Stimulated activated CD8-positive, alpha-beta memory T cell treated with anti-CD3 and anti-CD28 coated beads, Interleukin-15, amount 100 ng/mL, for 4 hours (primary cell): ENCODE data around the gene PPM1N.
"Not testable (repeated sequence)": the region's sequence is repeated elsewhere in the genome, so short reads cannot be mapped to it uniquely, and the experiment has no call there.

ENCODE experiments used
- DNase-seq, 2 donors: peaks; one replicate each; pipeline ENCODE4 v3.0.0-alpha.2; 2020; ENCODE audit warnings: low read depth in 2 of 2

PPM1N gene

DNA sequence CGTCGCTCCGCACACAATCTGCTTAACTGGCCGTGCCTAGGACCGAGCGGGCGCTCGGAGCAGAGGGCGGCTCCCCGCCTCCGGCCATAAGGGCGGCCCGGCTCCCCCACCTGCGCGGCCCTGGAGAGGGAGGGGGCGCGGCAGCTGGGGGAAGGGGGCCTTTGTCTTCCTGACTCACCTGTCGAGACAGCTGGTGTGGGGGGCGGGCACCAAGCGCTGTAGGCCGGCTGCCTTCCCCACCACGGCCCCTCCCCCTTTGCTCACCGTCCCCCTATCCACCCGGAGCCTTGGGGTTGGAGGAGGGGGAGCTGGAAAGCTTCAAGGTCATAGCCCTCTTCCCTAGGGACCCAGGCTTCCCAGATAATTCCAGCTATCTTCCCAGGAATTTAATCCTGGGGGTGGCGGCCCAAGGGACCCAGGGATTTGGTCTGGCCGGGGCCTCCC is 10.2 kb downstream of the PPM1N start:
- DNase-seq: peak in 1 of 2 donors; percentile 32

DNA sequence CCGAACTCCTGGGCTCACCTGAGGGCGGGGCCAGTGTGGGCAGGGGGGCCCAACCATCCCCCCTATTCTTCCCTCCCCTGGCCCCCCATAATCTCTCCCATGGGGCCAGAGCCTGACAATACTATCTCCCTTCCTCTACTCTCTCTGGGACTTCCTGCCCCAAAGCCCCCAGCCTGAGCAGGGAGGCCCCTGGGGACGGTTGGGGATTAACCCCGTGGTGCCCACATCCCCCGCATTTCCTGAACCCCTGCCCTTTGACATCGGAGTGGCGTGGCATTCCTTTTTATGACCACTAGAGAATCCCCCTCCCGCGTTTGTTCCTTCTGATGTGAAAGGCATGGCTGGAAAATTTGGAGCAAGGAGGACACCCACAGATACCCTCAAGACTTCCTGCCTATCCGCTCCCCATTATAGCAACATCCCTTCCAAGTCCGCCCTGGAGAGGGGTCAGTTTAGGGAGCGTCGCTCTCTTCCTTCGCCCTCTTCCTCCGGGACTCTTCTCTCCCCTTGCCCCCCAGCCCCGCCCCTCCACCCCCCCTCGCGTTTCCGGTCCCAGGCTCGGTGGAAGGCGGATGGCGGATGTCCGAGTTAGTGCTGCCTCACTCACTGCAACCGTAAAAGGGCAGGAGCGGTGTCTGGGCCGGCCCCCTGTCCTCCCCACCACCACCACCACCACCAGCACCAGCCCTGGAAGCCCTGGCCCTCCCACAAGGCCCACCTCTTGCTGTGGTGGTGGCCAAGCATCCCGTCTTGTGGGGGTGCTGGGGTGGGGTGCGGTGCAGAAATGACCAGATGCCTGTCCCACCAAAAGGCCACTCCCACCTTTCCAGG is 10.8 kb downstream of the PPM1N start:
- no peak for DNase-seq

DNA sequence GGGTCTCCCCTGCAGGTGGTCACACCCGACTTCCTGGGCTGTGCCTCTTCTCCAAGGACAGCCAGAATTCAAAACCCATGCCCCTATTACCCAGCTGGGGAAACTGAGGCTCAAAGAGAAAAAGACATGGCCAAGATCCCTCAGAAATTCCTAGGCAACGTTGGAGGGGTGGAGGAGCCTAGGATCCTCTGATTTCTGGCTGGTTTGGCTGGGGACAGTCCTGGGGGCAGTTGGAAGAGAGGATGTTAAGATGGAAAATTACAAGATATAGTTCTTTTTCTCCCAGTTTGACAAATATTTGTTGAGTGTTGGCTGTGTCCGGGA is 11.4 kb downstream of the PPM1N start:
- DNase-seq: no peak

DNA sequence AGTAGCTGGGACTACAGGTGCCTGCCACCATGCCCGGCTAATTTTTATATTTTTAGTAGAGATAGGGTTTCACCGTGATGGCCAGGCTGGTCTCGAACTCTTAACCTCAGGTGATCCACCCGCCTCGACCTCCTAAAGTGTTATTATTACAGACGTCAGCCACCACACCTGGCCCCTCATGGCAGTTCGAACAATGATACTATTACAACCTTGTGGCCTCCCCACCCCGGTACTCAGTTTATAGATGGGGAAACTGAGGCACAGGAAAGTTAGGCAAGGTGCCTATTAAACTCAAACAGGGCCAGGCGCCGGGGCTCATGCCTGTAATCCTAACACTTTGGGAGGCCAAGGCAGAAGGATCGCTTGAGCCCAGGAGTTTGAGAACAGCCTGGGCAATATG is 12.1 kb downstream of the PPM1N start:
- DNase-seq: not testable (repeated sequence)

DNA sequence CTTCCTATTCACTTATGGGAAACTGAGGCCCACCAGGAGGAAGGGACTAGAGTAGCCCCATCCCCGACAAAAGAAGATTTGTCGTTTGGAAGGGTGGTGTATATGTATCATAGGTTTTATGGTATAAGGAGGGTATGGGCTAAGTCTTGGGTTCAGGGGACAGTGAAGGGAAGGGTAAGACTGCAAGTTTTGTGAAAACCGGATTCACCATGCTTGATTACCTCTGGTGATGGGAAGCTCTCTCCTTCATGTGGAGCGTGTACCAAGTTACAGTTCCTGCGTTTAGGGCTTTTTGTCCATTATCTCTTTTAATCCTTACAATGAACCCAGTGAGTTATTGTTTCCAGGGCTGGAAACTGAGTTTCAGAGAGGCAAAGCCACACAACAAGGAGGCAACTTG is 12.8 kb downstream of the PPM1N start:
- DNase-seq: no peak

DNA sequence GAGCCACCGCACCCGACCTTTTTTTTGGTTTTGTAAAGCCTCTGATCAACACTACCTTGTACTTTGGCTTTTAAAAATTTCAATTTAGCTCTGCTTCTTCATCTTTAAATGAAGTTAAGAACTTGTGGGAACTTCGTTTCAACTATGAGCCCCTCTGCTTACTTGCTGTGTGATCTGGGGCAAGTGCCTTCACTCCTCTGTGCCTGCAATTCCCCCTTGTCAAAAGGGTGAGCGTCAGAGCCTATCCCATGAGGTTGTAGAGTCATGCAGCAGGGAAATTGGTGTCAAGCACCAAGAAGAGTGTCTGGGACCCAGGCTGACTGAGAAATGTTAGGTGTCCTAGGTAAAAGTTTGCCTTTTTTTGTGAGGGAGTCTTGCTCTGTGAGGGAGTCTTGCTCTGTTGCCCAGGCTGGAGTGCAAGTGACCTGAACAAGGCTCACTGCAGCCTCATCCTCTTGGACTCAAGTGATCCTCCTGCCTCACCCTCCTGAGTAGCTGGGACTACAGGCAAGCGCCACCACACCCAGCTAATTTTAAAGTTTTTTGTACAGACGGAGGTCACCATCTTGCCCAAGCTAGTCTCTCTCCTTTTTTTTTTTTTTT is 14.7 kb downstream of the PPM1N start:
- DNase-seq: no peak

DNA sequence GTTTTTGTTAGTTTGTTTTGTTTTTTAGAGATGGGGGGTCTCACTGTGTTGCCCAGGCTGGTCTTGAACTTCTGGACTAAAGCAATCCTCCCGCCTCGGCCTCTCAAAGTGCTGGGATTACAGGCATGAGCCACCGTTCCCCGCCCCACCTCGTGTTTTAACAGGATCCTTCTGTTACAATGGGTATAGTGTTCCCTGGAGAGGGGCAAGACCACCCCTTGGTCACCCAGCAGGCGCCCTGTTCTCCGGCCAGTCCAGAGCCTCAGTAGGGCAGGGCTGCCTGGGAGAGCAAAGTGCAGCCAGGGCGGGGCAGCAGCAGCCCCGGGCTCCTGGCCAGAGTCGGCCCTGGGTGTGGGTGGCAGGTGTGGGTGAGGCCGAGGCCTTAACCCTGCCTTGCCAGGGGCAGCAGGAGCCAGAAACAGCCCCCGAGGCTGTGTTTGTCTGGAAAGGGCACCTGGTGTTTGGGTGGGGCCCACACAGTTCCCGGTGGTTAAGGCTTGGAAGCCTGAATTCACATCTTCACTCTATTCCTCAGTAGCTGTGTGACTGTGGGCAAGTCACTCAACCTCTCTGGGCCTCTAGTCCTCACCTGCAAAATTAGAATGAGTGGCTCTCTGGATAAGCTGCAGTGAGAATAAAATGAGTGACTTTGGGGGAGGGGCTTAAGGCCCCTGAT is 16.3 kb downstream of the PPM1N start:
- DNase-seq: no peak

DNA sequence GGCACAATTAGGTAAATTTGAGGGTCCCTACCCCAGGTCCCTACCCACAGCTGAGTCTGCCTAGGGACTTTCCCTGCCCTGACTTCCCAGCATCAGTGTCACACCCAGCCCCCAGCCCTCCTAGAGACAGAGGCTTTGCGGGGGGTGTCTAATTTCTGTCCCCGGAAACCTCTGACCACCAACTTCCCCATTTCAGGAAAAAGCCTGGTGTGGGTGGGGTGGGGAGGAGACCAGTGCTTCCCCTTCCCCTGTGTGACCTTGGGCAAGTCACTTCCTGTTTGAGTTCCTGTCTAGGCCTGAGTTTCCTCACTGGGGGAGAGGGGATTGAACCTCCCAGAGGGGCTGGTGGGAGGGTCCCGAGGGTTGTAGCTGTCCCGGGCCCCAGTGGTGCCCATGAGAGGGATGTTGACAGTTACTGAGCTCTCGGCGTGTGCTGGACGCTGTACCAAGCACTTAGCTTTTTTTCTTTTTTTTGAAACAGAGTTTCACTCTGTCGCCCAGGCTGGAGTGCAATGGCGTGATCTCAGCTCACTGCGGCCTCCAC is 16.9 kb downstream of the PPM1N start:
- no peak for DNase-seq

DNA sequence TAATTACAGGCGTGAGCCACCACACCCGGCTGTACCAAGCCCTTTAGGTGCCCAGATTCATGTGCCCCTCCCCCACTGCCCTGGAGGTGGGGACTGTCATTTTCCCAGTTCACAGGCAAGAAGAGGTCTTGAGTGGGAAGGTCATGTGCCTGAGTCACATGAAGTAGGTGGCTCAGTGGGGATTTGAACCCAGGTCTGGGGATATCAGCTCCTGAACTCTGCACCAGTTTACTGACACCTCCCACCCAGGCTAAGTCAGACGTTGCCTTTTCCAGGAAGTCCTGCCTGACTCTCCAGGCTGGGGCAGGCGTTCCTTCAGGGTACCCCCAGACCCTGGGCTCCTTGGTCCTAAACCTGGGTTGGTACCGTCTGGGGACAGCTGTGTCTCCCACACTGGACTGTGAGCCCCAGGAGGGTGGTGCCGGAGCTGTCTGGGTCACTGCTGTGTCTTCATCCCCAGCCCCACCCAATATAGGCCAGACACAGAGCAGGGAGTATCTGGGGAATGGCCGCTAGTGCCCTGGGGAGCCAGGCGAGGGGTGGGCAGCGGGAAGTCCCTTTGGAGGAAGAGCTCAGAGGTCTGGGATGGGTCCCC is 17.7 kb downstream of the PPM1N start:
- no peak for DNase-seq

DNA sequence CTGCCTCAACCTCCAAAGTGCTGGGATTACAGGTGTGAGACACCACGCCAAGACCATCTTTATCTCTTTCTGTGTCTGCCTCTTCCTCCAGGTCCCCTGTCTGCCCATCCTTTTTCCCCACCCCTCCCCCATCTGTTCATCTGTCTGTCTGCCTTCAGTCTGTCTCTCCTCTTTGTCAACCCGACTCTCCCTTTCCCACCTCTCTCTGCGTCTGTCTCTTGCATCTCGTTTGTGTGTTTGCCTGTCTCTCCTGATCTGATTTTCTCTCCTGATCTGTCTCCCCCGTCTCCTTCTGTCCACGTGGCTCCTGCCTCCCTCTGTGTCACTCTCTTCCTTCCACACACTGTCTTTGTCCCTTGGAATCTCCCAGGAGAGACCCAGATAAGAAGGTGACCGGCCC is 19.0 kb downstream of the PPM1N start:
- no peak for DNase-seq

DNA sequence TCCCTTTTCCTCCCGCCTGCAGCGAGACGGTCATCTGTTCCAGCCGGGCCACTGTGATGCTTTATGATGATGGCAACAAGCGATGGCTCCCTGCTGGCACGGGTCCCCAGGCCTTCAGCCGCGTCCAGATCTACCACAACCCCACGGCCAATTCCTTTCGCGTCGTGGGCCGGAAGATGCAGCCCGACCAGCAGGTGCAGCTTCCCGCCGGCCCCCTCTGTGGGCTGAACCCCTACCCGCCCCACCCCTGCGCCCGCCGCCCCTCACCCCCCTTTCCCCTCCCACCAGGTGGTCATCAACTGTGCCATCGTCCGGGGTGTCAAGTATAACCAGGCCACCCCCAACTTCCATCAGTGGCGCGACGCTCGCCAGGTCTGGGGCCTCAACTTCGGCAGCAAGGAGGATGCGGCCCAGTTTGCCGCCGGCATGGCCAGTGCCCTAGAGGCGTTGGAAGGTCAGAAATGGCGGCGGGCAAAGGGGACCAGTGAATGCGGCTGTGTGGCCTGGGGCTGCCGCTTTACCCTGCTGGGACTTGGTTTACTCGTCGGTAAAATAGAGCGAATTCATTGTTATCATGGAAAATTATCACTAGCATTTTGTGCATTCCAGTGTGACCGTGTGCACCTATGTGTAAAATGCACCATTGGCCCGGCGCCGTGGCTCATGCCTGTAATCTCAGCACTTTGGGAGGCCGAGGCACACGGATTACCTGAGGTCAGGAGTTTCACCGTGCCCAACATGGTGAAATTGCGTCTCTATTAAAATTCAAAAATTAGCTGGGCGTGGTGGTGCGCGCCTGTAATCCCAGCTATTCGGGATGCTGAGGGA is 19.6 kb downstream of the PPM1N start:
- no peak for DNase-seq

DNA sequence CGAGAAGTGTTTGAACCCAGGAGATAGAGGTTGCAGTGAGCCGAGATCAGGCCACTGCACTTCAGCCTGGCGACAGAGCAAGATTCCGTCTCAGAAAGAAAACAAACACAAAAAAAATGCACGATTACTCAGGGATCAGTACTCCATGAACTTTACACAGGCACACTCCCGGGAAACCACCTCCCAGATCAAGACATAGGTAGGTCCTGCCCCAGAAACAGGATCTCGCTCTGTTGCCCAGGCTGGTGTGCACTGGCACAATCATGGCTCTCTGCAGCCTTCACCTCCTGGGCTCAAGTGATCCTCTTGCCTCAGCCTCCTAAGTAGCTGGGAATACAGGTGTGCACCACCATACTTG is 20.2 kb downstream of the PPM1N start:
- no peak for DNase-seq

DNA sequence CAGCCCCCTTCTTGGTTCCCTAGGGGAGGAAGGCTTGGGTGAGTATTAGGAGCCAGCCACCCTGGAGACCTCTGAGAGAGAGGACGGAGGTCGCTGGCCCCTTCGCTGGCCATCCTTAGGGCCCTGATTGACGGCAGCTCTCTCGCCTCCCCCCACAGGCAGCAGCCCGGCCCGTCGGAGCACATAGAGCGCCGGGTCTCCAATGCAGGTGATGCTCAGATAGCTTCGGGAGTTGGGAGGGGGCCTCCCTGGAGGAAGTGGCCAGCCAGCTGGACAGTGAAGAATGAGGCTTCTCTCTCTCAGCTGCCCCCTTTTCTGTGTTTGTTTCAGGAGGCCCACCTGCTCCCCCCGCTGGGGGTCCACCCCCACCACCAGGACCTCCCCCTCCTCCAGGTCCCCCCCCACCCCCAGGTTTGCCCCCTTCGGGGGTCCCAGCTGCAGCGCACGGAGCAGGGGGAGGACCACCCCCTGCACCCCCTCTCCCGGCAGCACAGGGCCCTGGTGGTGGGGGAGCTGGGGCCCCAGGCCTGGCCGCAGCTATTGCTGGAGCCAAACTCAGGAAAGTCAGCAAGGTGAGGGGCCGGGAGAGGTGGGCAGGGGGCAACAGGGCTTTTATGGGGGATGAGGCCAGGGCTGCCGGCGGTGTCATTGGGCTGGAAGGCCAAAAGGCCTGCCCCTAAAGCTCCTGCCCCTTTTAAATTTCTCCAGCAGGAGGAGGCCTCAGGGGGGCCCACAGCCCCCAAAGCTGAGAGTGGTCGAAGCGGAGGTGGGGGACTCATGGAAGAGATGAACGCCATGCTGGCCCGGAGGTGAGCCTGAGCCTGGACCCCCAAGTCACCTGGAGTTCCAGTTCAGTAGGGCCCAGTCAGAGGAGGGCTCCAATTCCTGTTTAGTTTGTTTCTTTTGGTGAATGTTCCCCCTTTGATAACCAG is 24.0 kb downstream of the PPM1N start:
- DNase-seq: no peak

DNA sequence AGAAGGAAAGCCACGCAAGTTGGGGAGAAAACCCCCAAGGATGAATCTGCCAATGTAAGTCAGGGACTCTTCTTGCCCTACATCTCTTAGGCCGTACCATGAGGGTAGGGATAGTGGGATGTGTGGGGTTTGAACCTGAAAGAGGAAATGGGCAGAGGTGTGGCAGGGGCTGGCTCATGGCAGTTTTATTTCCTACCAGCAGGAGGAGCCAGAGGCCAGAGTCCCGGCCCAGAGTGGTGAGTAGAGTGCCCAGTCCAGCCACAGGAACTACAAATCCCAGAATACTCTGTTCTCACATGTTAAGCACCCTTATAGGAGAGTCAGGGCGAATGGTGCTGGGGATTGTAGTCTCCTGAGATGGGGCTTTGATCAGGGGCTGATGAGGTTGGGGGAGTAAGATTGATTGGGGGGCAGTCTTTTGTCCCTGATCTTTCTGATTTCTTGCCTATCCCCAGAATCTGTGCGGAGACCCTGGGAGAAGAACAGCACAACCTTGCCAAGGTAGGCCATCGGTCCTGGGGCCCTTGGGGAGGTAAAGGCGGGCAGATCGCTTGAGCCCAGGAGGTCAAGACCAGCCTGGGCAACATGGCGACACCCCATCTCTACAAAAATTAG is 25.5 kb downstream of the PPM1N start:
- peak; percentile 42 to 43 for DNase-seq

DNA sequence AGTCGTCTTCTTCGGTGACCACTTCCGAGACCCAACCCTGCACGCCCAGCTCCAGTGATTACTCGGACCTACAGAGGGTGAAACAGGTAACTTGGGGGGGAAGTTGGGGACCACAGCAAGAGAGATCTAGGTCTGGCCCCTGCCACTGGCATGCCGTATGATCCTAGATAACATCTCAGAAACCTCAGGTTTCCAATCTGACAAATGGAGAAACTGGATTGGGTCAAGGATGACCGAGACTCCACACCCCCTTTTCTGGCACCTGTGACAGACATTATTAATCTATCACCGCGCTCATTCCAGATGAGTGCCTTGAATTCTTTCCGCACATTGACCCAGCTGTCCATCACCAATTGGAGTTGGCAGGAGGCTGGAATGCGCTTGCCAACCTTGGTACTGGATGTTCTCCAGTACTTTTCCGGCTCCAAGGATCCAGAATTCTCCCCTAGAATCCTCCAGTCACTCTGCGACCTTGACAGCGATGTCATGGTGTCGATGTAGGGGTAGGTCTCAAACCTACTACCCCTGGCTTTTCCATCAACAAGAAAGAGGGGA is 26.4 kb downstream of the PPM1N start:
- DNase-seq: no peak

DNA sequence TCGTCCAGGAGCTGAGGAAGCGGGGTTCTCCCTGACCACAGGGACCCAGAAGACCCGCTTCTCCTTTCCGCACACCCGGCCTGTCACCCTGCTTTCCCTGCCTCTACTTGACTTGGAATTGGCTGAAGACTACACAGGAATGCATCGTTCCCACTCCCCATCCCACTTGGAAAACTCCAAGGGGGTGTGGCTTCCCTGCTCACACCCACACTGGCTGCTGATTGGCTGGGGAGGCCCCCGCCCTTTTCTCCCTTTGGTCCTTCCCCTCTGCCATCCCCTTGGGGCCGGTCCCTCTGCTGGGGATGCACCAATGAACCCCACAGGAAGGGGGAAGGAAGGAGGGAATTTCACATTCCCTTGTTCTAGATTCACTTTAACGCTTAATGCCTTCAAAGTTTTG is 27.9 kb downstream of the PPM1N start:
- DNase-seq: no peak

DNA sequence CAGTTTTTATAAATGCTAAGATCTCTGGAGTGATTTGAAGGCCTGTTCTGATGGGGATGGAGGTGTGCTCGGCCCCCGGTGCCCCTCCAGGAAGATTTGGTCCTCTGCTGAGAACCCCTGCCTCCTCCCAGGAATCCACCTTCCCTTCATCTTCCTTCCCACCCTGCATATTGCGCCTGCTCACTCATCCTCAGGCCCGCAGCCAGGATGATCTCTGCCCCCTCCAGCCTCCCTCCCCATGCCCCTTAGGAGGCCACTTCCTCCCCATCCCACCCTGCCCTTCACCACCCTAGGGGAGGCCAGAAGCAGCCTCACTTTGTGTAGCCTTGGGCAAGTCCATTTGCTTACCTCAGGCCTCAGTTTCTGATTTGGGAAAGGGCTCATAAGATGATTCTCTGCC is 28.7 kb downstream of the PPM1N start:
- DNase-seq: no peak

DNA sequence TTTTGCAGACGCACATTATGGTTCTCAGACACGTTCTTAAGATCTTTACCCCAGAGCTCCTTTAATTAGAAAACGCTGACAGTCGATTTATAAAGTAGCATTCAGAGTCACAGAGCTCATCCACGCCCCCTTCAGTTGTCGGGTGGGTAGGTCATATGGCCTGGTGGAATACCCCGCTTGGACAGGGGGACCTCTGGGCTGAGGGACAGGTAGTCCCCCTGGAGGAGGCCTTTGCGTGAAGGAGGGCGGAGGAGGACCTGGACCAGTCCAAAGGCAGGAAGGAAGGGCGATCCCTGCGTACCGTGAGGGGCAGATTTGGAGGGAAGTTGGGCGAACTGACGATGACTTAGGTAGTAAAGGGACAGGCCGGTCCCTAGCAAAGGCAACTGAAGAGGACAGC is 29.5 kb downstream of the PPM1N start:
- no peak for DNase-seq

DNA sequence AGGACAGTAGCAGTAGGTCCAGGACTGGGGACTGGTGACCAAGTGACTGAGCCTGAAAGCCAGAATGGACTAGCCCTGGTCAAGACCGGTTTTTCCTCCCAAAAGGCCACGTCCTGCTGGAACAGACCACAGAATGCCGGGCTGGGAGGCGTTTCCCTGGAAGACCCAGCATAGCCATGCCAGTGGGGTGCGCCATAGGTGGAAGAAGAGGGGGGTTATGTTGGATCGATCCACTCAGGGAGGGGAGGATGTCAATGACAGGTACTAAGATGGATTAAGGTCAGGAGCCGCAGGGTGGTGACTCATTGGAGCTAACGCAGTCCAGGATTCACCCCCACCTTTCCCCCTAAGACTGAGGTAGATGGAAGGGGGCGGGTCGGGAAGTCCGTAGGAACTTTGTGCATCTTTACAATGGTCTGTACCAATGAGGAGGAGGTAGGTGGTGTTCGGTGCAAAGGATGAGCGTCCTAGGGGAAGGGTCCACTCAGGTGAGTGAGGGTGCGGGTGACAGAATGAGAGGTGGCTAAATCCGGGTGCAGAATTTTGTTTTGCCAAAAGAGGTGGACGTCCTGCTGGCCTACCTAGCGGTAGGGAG is 30.0 kb downstream of the PPM1N start:
- no peak for DNase-seq
